ENCODE measurements around the gene LSMEM2. TPM values are rescaled to one million over a fixed set of nuclear protein-coding genes. Genes with fewer than 3 reads are reported as not detected.
A peak's percentile ranks its signal among the peaks of the same experiment; 100 is the strongest.

The LSMEM2 gene
- total and polyA plus RNA-seq, 2 donors: 0.11 TPM; not detected in 1

GRCh38 chr3:50293079-50293801 is 14.4 kb downstream of the LSMEM2 start:
- Histone ChIP-seq H3K4me1 (ENCODE audit: control insufficient read depth in 2 of 2, insufficient read depth in 2 of 2, low read length in 2 of 2) (peaks cover 9 to 23% of the 10 kb centered on the region in 2 donors), H3K27me3 (ENCODE audit: control insufficient read depth in 2 of 2, insufficient read depth in 1 of 2, low read length in 1 of 2) (no peaks in the 10 kb centered on the region)

GRCh38 chr3:50294089-50294488 is 15.2 kb downstream of the LSMEM2 start:
- no peak for DNase-seq (ENCODE audit: low read depth in 6 of 9, low spot score in 9 of 9)
- no peaks in the 10 kb centered on the region for H3K27me3 ChIP-seq (ENCODE audit: control insufficient read depth in 2 of 2, insufficient read depth in 1 of 2, low read length in 1 of 2)
- H3K4me3 ChIP-seq (ENCODE audit: low read length in 2 of 2): no peak overlapping the region
- no peaks in the 10 kb centered on the region for H3K9me3 ChIP-seq (ENCODE audit: control insufficient read depth in 2 of 2, insufficient read depth in 1 of 2, low read length in 1 of 2)
- WGBS: 97% methylated on average over 4 of the region's 4 CpGs
- H3K27ac ChIP-seq (ENCODE audit: low read depth in 1 of 2, low read length in 1 of 2): no peak overlapping the region
- H3K36me3 ChIP-seq (ENCODE audit: control insufficient read depth in 2 of 2, insufficient read depth in 2 of 2, low read length in 1 of 2): peaks cover 9 to 13% of the 10 kb centered on the region in 2 donors
- H3K4me1 ChIP-seq (ENCODE audit: control insufficient read depth in 2 of 2, insufficient read depth in 2 of 2, low read length in 2 of 2): peaks cover 14 to 31% of the 10 kb centered on the region in 2 donors

More at GRCh38 chr3:50293079-50293801, 14.4 kb downstream of the LSMEM2 start:
- no peak overlapping the region for H3K4me3 ChIP-seq (ENCODE audit: low read length in 2 of 2)
- no peak for DNase-seq (ENCODE audit: low read depth in 6 of 9, low spot score in 9 of 9)
- 89% methylated on average over 12 of the region's 12 CpGs for WGBS
- no peaks in the 10 kb centered on the region for H3K9me3 ChIP-seq (ENCODE audit: control insufficient read depth in 2 of 2, insufficient read depth in 1 of 2, low read length in 1 of 2)
- H3K27ac ChIP-seq (ENCODE audit: low read depth in 1 of 2, low read length in 1 of 2): peak overlapping the region; percentile 62 to 64
- peaks cover 18 to 22% of the 10 kb centered on the region in 2 donors for H3K36me3 ChIP-seq (ENCODE audit: control insufficient read depth in 2 of 2, insufficient read depth in 2 of 2, low read length in 1 of 2)

- Histone ChIP-seq H3K27me3 (ENCODE audit: control insufficient read depth in 2 of 2, insufficient read depth in 1 of 2, low read length in 1 of 2) (no peaks in the 10 kb centered on the region), H3K36me3 (ENCODE audit: control insufficient read depth in 2 of 2, insufficient read depth in 2 of 2, low read length in 1 of 2) (peaks cover 3 to 7% of the 10 kb centered on the region in 2 donors), H3K4me3 (ENCODE audit: low read length in 2 of 2) (no peak overlapping the region), H3K27ac (ENCODE audit: low read depth in 1 of 2, low read length in 1 of 2) (no peak overlapping the region), H3K4me1 (ENCODE audit: control insufficient read depth in 2 of 2, insufficient read depth in 2 of 2, low read length in 2 of 2) (peaks cover 15 to 34% of the 10 kb centered on the region in 2 donors), H3K9me3 (ENCODE audit: control insufficient read depth in 2 of 2, insufficient read depth in 1 of 2, low read length in 1 of 2) (no peaks in the 10 kb centered on the region)
- no peak for DNase-seq (ENCODE audit: low read depth in 6 of 9, low spot score in 9 of 9)
- 98% methylated on average over 22 of the region's 22 CpGs for WGBS
Measured at GRCh38 chr3:50294492-50295403, 15.9 kb downstream of the LSMEM2 start.

GRCh38 chr3:50295553-50296431 is 16.9 kb downstream of the LSMEM2 start:
- Histone ChIP-seq H3K27me3 (ENCODE audit: control insufficient read depth in 2 of 2, insufficient read depth in 1 of 2, low read length in 1 of 2) (no peaks in the 10 kb centered on the region), H3K27ac (ENCODE audit: low read depth in 1 of 2, low read length in 1 of 2) (no peak overlapping the region), H3K4me3 (ENCODE audit: low read length in 2 of 2) (no peak overlapping the region), H3K9me3 (ENCODE audit: control insufficient read depth in 2 of 2, insufficient read depth in 1 of 2, low read length in 1 of 2) (no peaks in the 10 kb centered on the region), H3K4me1 (ENCODE audit: control insufficient read depth in 2 of 2, insufficient read depth in 2 of 2, low read length in 2 of 2) (peaks cover 19 to 43% of the 10 kb centered on the region in 2 donors), H3K36me3 (ENCODE audit: control insufficient read depth in 2 of 2, insufficient read depth in 2 of 2, low read length in 1 of 2) (no peaks in the 10 kb centered on the region)
- 96% methylated on average over 8 of the region's 8 CpGs for WGBS
- no peak for DNase-seq (ENCODE audit: low read depth in 6 of 9, low spot score in 9 of 9)

GRCh38 chr3:50296721-50297383 is 18.0 kb downstream of the LSMEM2 start:
- Histone ChIP-seq H3K27me3 (ENCODE audit: control insufficient read depth in 2 of 2, insufficient read depth in 1 of 2, low read length in 1 of 2) (no peaks in the 10 kb centered on the region), H3K27ac (ENCODE audit: low read depth in 1 of 2, low read length in 1 of 2) (no peak overlapping the region), H3K9me3 (ENCODE audit: control insufficient read depth in 2 of 2, insufficient read depth in 1 of 2, low read length in 1 of 2) (no peaks in the 10 kb centered on the region), H3K4me3 (ENCODE audit: low read length in 2 of 2) (no peak overlapping the region), H3K4me1 (ENCODE audit: control insufficient read depth in 2 of 2, insufficient read depth in 2 of 2, low read length in 2 of 2) (peaks cover 12 to 33% of the 10 kb centered on the region in 2 donors), H3K36me3 (ENCODE audit: control insufficient read depth in 2 of 2, insufficient read depth in 2 of 2, low read length in 1 of 2) (no peaks in the 10 kb centered on the region)
- DNase-seq (ENCODE audit: low read depth in 6 of 9, low spot score in 9 of 9): no peak
- WGBS: 98% methylated on average over 18 of the region's 18 CpGs

GRCh38 chr3:50297384-50297775 is 18.5 kb downstream of the LSMEM2 start:
- H3K27ac ChIP-seq (ENCODE audit: low read depth in 1 of 2, low read length in 1 of 2): no peak overlapping the region
- no peaks in the 10 kb centered on the region for H3K36me3 ChIP-seq (ENCODE audit: control insufficient read depth in 2 of 2, insufficient read depth in 2 of 2, low read length in 1 of 2)
- no peaks in the 10 kb centered on the region for H3K9me3 ChIP-seq (ENCODE audit: control insufficient read depth in 2 of 2, insufficient read depth in 1 of 2, low read length in 1 of 2)
- H3K27me3 ChIP-seq (ENCODE audit: control insufficient read depth in 2 of 2, insufficient read depth in 1 of 2, low read length in 1 of 2): no peaks in the 10 kb centered on the region
- no peak for DNase-seq (ENCODE audit: low read depth in 6 of 9, low spot score in 9 of 9)
- 100% methylated on average over 2 of the region's 2 CpGs for WGBS
- H3K4me3 ChIP-seq (ENCODE audit: low read length in 2 of 2): no peak overlapping the region
- peaks cover 12 to 32% of the 10 kb centered on the region in 2 donors for H3K4me1 ChIP-seq (ENCODE audit: control insufficient read depth in 2 of 2, insufficient read depth in 2 of 2, low read length in 2 of 2)

- no peak for DNase-seq (ENCODE audit: low read depth in 6 of 9, low spot score in 9 of 9)
- Histone ChIP-seq H3K4me1 (ENCODE audit: control insufficient read depth in 2 of 2, insufficient read depth in 2 of 2, low read length in 2 of 2) (peaks cover 12 to 25% of the 10 kb centered on the region in 2 donors), H3K4me3 (ENCODE audit: low read length in 2 of 2) (peak overlapping the region; percentile 56 to 89), H3K27ac (ENCODE audit: low read depth in 1 of 2, low read length in 1 of 2) (peak overlapping the region; percentile 52 to 98), H3K9me3 (ENCODE audit: control insufficient read depth in 2 of 2, insufficient read depth in 1 of 2, low read length in 1 of 2) (no peaks in the 10 kb centered on the region), H3K36me3 (ENCODE audit: control insufficient read depth in 2 of 2, insufficient read depth in 2 of 2, low read length in 1 of 2) (no peaks in the 10 kb centered on the region), H3K27me3 (ENCODE audit: control insufficient read depth in 2 of 2, insufficient read depth in 1 of 2, low read length in 1 of 2) (no peaks in the 10 kb centered on the region)
- 42% methylated on average over 9 of the region's 9 CpGs for WGBS
Measured at GRCh38 chr3:50297896-50298725, 19.2 kb downstream of the LSMEM2 start.

All from thymus (tissue), 11 donors.